ENCODE results near the gene MEGF11. TPM values are rescaled to one million over a fixed set of nuclear protein-coding genes. Genes with fewer than 3 reads are reported as not detected.

The MEGF11 gene
- total RNA-seq, 2 donors from 2014 or later, result not detected

DNA sequence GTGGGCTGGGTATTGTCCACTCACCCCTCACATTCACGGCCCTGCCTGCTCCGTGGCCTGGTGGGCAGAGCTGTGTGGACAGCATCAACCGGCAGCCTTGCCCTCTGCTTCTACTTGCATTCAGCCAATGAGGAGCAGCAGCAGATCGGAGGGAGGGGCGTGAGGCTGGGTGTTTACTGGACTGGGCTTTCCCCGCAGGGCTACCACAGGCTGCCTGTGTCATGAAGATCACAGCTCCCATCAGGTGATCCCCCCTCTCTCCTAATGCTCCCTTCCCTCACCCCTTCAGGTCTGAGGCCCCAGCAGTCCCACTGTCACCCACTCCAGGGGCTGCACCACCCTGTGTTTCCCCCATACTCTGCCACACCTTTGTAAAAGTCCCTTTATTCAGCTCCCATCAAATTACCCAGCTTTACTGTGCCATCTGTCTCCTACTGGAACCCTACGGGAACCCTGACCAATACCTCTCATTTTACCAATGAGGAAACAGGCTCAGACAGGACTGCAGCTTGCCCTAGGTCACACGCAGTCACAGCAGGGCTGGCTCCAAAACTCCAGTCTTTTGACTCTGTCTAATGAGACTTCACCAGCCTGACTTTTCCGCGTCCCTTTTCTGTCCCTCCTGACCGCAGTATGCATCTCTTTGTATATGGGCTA is 81.1 kb downstream of the MEGF11 start:
- H3K27me3 ChIP-seq, result no peaks in the 10 kb centered on the region
- no peak overlapping the region for H3K27ac ChIP-seq
- no peak overlapping the region for H3K4me3 ChIP-seq
- TF ChIP-seq, protein P1, sequence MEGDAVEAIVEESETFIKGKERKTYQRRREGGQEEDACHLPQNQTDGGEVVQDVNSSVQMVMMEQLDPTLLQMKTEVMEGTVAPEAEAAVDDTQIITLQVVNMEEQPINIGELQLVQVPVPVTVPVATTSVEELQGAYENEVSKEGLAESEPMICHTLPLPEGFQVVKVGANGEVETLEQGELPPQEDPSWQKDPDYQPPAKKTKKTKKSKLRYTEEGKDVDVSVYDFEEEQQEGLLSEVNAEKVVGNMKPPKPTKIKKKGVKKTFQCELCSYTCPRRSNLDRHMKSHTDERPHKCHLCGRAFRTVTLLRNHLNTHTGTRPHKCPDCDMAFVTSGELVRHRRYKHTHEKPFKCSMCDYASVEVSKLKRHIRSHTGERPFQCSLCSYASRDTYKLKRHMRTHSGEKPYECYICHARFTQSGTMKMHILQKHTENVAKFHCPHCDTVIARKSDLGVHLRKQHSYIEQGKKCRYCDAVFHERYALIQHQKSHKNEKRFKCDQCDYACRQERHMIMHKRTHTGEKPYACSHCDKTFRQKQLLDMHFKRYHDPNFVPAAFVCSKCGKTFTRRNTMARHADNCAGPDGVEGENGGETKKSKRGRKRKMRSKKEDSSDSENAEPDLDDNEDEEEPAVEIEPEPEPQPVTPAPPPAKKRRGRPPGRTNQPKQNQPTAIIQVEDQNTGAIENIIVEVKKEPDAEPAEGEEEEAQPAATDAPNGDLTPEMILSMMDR (IDR thresholded peaks at IDR 0.05), result no peak
- H3K4me1 ChIP-seq, result no peaks in the 10 kb centered on the region
- H3K9me3 ChIP-seq, result no peaks in the 10 kb centered on the region
- DNase-seq, result no peak
- intact Hi-C loops (cut with DNase I), result no loop called here
- H3K36me3 ChIP-seq, result no peaks in the 10 kb centered on the region
- H3K9ac ChIP-seq (ENCODE audit: low read depth in 2 of 2, low read length in 2 of 2), result no peak overlapping the region

- DNase-seq, result no peak
These were observed 81.7 kb downstream of the MEGF11 start for GRCh38 chr15:66171841-66172240.

DNA sequence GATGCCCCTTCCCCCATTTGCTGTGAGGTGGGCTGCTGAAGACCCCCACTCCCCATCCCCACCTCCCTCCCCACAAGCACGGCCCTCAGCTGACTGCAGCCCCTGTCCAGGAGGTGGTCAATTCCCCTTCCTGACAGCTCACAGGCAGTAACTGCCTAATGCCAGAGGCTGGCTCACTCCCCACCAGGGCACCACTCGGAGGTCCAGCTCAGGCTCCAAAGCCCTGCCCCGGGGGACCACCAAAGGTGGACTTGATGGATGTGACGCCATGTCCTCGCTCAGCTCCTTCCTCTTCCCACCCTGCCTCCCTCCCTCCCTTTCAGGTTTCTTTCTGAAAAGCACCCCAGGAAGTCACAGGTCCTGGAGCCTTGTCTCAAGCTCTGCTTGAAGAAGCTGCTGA is 82.8 kb downstream of the MEGF11 start:
- no peaks in the 10 kb centered on the region for H3K4me1 ChIP-seq
- H3K9me3 ChIP-seq, result no peaks in the 10 kb centered on the region
- no peak overlapping the region for H3K4me3 ChIP-seq
- TF ChIP-seq, protein P1 (IDR thresholded peaks at IDR 0.05), result no peak
- intact Hi-C loops (cut with DNase I), result no loop called here
- no peaks in the 10 kb centered on the region for H3K36me3 ChIP-seq
- H3K9ac ChIP-seq (ENCODE audit: low read depth in 2 of 2, low read length in 2 of 2), result no peak overlapping the region
- no peaks in the 10 kb centered on the region for H3K27me3 ChIP-seq
- H3K27ac ChIP-seq, result no peak overlapping the region
- no peak for DNase-seq

More at GRCh38 chr15:66171841-66172240, 81.7 kb downstream of the MEGF11 start:
- Histone ChIP-seq H3K36me3 (no peaks in the 10 kb centered on the region), H3K4me3 (no peak overlapping the region), H3K4me1 (no peaks in the 10 kb centered on the region), H3K27me3 (no peaks in the 10 kb centered on the region), H3K9me3 (no peaks in the 10 kb centered on the region), H3K9ac (ENCODE audit: low read depth in 2 of 2, low read length in 2 of 2) (no peak overlapping the region), H3K27ac (no peak overlapping the region)
- TF ChIP-seq, protein P1 (IDR thresholded peaks at IDR 0.05), result no peak
- intact Hi-C loops (cut with DNase I), result no loop called here

DNA sequence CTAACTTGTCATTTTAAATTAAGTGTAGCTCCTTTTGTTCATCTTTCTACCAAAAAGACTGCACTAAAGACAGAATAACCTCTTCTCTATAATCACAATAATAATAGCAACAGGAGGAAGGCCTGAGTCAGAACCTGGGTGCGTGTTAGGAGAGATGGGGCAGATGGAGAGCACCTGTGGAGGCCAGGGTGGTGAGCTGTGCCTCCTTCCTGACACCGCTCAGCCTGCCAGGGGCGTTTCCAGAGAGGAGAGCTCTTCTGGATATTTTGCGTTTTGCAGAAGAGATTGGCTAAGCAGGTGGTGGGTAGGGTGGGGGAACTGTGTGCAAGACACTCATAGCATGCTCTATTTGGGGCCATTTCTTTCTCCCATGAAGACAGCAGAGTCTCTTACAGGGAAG is 83.5 kb downstream of the MEGF11 start:
- Histone ChIP-seq H3K36me3 (no peaks in the 10 kb centered on the region), H3K9me3 (no peaks in the 10 kb centered on the region), H3K4me1 (no peaks in the 10 kb centered on the region), H3K9ac (ENCODE audit: low read depth in 2 of 2, low read length in 2 of 2) (no peak overlapping the region), H3K27me3 (no peaks in the 10 kb centered on the region), H3K27ac (no peak overlapping the region), H3K4me3 (no peak overlapping the region)
- TF ChIP-seq, protein P1 (IDR thresholded peaks at IDR 0.05), result no peak
- no peak for DNase-seq
- intact Hi-C loops (cut with DNase I), result no loop called here

- H3K4me1 ChIP-seq, result no peaks in the 10 kb centered on the region
- DNase-seq, result no peak
- H3K27me3 ChIP-seq, result no peaks in the 10 kb centered on the region
- no peak overlapping the region for H3K27ac ChIP-seq
- H3K9me3 ChIP-seq, result no peaks in the 10 kb centered on the region
- no peak overlapping the region for H3K4me3 ChIP-seq
- TF ChIP-seq, protein P1 (IDR thresholded peaks at IDR 0.05), result no peak
- no peak overlapping the region for H3K9ac ChIP-seq (ENCODE audit: low read depth in 2 of 2, low read length in 2 of 2)
- intact Hi-C loops (cut with DNase I), result no loop called here
- no peaks in the 10 kb centered on the region for H3K36me3 ChIP-seq
These were observed 83.9 kb downstream of the MEGF11 start for GRCh38 chr15:66169625-66170024.
